Kidney epithelial cell (primary cell): ENCODE measurements around the gene MMP23B. TPM values are rescaled to one million over a fixed set of nuclear protein-coding genes. Genes with fewer than 3 reads are reported as not detected.
"Not testable (repeated sequence)": the region's sequence is repeated elsewhere in the genome, so short reads cannot be mapped to it uniquely, and the experiment has no call there.

Experiments used
- DNase-seq: peaks from one replicate; pipeline ENCODE4 v3.0.0-alpha.2; 2010; ENCODE audit warnings: low read depth
- H3K27me3 ChIP-seq: 2 replicates; pipeline ENCODE4 v1.6.0; 2011; ENCODE audit warnings: low read length; ENCODE audit not compliant: control insufficient read depth, insufficient read depth
- H3K36me3 ChIP-seq: 2 replicates; pipeline ENCODE4 v1.5.1; 2011; ENCODE audit warnings: low read length; ENCODE audit not compliant: control insufficient read depth, insufficient read depth
- H3K4me3 ChIP-seq: 2 replicates; pipeline ENCODE4 v1.5.1; 2011; ENCODE audit warnings: low read depth, mild to moderate bottlenecking, control low read depth, low read length
- total RNA-seq: library from RNA; depleted of rRNA; stranded (reverse); fragments of >200 nt; gene quantifications from 2 replicates; pipeline ENCODE4 v1.2.3, GENCODE V29; 2015
- TF ChIP-seq, protein P1 (sequence below): IDR thresholded peaks from 2 replicates; pipeline ENCODE4 v1.5.1; 2011; ENCODE audit warnings: mild to moderate bottlenecking, moderate library complexity, low read length, control low read depth, inconsistent platforms; ENCODE audit not compliant: insufficient read depth, poor library complexity, severe bottlenecking

The MMP23B gene
- total RNA-seq, 1 donor from 2014 or later: 6.5 TPM

DNA sequence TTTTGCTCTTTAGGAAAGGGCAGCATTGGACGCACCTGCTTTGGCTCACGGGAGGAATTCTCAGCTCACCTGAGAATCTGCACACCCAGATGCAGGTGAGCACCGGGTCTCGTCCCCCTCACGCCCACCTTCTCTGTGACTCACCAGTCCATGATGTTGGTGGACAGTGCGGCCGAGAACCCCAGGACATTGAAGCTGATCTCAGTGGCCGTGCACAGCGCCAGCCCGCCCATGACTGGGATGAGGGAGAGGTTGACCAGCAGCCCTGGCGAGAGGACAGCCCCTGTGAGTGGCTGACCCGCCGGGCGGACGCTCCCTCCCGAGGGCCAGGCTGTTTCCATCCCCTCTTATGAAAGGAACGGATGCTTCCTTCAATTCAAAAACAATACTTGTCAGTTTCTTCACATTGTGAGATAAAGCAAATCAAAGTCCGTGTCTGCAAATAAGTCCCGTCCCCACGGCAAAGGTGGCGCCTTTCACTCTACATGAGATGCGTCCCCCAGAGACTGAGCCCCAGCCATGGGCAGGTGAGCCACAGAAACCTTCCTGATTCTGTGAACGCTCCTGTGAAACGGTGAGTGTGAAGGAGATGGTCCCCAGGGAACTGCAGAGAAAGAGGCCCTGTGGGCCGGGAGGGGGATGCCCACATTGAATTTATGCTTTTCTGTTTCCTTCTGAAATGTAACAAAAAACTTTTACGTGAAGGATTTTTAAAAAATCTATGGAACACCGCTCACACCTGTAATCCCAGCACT, 39.6 kb downstream of the MMP23B start:
- Histone ChIP-seq H3K4me3 (no peak overlapping the region), H3K36me3 (no peaks in the 10 kb centered on the region), H3K27me3 (no peaks in the 10 kb centered on the region)
- DNase-seq: no peak
- TF ChIP-seq, protein P1, sequence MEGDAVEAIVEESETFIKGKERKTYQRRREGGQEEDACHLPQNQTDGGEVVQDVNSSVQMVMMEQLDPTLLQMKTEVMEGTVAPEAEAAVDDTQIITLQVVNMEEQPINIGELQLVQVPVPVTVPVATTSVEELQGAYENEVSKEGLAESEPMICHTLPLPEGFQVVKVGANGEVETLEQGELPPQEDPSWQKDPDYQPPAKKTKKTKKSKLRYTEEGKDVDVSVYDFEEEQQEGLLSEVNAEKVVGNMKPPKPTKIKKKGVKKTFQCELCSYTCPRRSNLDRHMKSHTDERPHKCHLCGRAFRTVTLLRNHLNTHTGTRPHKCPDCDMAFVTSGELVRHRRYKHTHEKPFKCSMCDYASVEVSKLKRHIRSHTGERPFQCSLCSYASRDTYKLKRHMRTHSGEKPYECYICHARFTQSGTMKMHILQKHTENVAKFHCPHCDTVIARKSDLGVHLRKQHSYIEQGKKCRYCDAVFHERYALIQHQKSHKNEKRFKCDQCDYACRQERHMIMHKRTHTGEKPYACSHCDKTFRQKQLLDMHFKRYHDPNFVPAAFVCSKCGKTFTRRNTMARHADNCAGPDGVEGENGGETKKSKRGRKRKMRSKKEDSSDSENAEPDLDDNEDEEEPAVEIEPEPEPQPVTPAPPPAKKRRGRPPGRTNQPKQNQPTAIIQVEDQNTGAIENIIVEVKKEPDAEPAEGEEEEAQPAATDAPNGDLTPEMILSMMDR: no peak

DNA sequence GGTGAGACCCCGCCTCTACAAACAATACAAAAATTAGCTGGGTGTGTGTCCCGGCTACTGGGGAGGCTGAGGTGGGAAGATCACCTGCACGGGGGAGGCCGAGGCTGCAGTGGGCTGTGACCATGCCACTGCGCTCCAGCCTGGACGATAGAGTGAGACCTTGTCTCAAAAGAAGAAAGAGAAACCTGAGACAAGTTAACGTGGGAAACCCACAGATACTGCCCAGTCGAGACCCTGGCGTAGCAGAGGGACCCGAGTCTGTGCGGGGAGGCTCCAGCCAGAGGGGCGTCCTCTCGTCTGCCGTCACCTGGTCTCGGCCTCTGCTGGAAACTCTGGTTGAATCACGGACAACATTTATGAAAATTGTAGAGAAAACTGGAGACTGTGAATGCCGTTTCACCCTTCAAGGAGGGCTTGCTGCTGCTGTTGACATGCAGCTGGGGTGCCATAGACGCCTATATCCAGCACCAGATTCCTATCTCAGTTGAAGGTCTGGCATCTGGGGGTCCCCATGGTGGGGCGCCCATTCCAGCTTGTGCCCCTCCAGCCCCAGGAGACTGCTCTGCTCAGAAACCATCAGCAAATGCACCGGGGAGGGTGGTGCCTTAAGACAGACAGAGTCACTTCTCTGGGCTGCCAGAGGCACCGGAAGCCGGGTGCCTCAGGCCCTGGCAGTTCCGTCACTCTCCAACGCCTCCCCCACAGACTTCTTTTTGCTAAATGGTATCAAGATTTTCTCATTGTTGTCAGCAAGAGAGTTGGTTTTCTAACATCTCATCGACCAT, 40.4 kb downstream of the MMP23B start:
- Histone ChIP-seq H3K36me3 (no peaks in the 10 kb centered on the region), H3K27me3 (no peaks in the 10 kb centered on the region), H3K4me3 (no peak overlapping the region)
- TF ChIP-seq, protein P1: no peak
- DNase-seq: no peak

DNA sequence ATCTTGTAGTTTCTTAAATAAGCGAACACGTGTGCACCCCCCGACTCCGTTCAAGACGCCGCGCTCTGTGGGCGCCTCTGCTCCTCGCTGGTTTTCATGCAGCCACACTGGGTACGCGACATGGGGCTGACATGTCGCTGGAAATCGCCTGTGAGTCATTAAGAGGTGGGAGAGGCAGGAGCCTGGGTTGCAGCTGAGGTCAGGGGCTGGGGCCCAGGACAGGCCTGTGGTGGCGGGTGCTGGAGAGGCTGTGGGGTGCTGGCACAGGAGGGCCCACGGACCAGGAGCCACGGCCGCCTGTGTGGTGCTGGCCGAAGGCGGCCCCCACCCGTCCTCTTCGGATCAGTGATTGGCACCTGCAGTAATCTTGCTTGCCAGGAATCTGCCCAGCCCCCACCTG, 42.8 kb downstream of the MMP23B start:
- not testable (repeated sequence) for DNase-seq, H3K27me3 ChIP-seq, H3K4me3 ChIP-seq, H3K36me3 ChIP-seq

DNA sequence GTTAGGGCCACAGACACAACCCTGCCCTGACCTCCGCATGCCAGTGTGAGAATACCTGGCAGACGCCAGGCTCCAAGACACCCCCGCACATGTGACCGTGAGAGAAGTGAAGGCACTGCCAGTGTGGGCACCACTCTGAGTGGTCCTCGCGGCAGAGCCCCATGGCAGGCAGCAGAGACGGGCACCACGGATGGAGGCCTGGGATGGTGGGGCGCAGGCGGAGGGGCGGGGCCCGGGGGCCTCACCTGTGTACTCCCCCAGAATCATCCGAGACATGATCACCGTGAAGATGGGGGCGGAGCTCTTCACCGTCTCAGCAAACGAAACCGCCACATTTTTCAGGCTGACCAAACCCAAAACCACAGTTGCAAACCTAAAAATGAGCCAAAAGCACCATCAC, 43.2 kb downstream of the MMP23B start:
- not testable (repeated sequence) for H3K36me3 ChIP-seq, H3K27me3 ChIP-seq, H3K4me3 ChIP-seq, DNase-seq

DNA sequence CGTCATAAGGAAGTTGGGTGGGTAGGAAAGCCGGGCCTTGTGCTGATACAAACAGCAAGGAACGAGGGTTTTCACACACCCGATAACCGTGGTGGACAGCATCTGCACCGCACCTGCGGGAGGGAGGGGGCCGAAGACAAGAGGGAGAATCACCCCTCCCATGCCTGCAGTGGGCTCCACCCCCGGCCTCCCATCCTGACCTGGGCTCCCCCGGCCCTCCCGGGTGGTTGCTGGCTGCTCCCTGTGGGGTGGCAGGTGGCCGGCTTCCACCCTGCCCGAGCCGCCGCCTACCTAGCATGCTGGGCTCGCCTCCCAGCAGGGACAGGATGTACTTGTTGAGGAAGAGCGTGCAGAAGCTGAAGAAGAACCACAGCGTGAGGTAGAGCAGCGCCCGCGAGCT, 44.1 kb downstream of the MMP23B start:
- H3K4me3 ChIP-seq, DNase-seq: not testable (repeated sequence)

DNA sequence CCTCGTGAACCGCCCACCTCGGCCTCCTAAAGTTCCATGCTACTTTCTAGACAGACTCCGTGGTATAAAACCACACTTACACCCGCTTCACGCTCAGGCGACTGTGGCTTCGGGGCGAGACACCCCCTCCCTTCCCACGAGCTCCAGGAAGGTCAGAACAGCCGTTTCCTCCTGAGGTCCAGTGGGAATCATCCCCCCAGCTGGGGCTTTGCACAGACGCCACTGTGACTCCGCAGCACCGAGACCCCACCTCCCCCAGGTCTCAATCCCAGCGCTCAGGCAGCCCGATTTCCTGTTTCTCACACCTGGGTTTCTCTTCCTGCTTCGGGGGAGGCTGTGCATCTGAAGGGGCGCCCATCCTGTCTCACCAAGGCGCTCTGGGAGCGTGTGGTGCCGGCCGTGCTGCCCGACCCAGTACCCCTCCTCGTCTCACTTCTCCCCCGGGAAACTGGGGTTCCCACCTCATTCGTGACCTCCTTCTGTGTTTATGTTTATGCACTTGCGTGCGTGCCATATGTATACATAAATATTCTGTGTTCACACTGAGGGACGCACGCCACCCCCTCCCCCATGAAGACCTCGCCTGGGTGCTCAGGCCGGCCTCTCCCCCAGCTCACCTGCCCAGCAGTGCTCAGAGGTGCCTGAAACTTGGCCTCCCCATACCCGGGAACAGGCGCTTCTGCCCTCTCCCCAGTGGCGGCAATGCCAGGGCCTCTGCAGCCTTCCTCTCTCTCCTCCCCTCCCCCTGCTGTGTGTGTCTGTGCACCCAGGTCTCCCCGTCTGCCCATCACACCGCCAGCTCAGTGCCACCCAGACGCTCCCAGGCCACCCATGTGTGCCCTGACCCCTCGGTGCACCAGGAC, 46.0 kb downstream of the MMP23B start:
- DNase-seq: no peak
- TF ChIP-seq, protein P1: no peak
- no peaks in the 10 kb centered on the region for H3K36me3 ChIP-seq
- H3K4me3 ChIP-seq: no peak overlapping the region
- H3K27me3 ChIP-seq: no peaks in the 10 kb centered on the region

More for the DNA sequence above, 44.1 kb downstream of the MMP23B start:
- H3K27me3 ChIP-seq, H3K36me3 ChIP-seq: not testable (repeated sequence)
